Spleen (tissue), 3 donors: ENCODE measurements around the gene PBRM1.

Source experiments
- POLR2A ChIP-seq, 3 donors: fragments of 450-650 bp; IDR thresholded peaks; one replicate each; pipeline ENCODE4 v1.5.1; 2017; ENCODE audit warnings: antibody characterized with exemption in 3 of 3, mild to moderate bottlenecking in 1 of 3
- POLR2AphosphoS5 ChIP-seq, 3 donors: sonication (generic); formaldehyde crosslinking; IDR thresholded peaks; one replicate each; pipeline ENCODE4 v1.5.1; 2017; ENCODE audit warnings: antibody characterized with exemption in 3 of 3

- no peak for TF ChIP-seq POLR2A (IDR thresholded peaks at IDR 0.05)
- TF ChIP-seq POLR2AphosphoS5 (IDR thresholded peaks at IDR 0.05), result no peak
Measured at GRCh38 chr3:52535411-52536111, 150.2 kb downstream of the PBRM1 start.
